ENCODE measurements around the gene PDZRN3.
A peak's percentile ranks its signal among the peaks of the same experiment; 100 is the strongest.

Gene PDZRN3

DNA sequence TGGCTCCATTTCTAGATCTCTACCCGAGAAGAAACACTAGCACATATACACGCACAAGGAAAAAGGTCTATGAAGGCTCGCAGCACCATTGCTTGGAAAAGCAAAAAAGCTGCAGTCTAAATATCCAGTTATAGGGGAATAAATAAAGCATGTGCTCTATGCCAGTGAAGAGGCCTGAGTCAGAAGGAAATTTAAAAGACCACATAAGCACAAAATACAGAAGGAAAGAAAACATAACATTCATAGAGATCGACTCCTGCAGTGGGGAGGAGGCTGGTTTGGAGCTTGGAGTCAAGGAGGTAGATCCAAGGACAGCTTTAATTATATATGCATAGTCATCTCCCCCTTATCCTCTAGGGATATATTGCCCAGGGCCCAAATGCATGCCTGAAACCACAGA lies 114.4 kb downstream of the PDZRN3 start:
- Histone ChIP-seq H3K14ac (ENCODE audit: low read length) (no peak overlapping the region), H2AK5ac (ENCODE audit: low read length) (no peak overlapping the region), H3K27ac (ENCODE audit: low read depth, low read length) (no peak overlapping the region), H2AFZ (ENCODE audit: insufficient read depth, low read length, poor library complexity) (no peak overlapping the region), H2BK120ac (ENCODE audit: insufficient read depth, low read length, poor library complexity) (no peak overlapping the region), H3K79me1 (ENCODE audit: low read length) (no peaks in the 10 kb centered on the region), H3K4me1 (ENCODE audit: control insufficient read depth in 1 of 2, insufficient read depth in 2 of 2, low read length in 2 of 2) (peaks cover 0 to 4% of the 10 kb centered on the region in 2 experiments), H3K36me3 (ENCODE audit: control insufficient read depth in 1 of 2, insufficient read depth in 2 of 2, low read length in 2 of 2) (no peaks in the 10 kb centered on the region), H3K79me2 (ENCODE audit: control insufficient read depth, insufficient read depth, low read length, poor library complexity) (peaks cover 2% of the 10 kb centered on the region), H2BK12ac (ENCODE audit: low read length) (no peak overlapping the region), H3K9ac (ENCODE audit: low read length) (no peak overlapping the region), H4K12ac (ENCODE audit: low read depth, low read length) (no peak overlapping the region), H3K23ac (ENCODE audit: low read length) (no peak overlapping the region), H4K8ac (ENCODE audit: low read depth, low read length) (no peak overlapping the region), H3K18ac (ENCODE audit: low read length) (no peak overlapping the region), H3K27me3 (ENCODE audit: insufficient read depth, low read length) (no peaks in the 10 kb centered on the region), H3K4me2 (ENCODE audit: low read length) (no peak overlapping the region), H3K4ac (ENCODE audit: low read depth, low read length) (no peak overlapping the region), H3K4me3 (ENCODE audit: low read depth, low read length) (no peak overlapping the region), H4K91ac (ENCODE audit: low read depth, low read length) (no peak overlapping the region), H3K9me3 (ENCODE audit: insufficient read depth, low read depth, low read length) (no peaks in the 10 kb centered on the region), H2BK5ac (ENCODE audit: low read depth, low read length, poor library complexity) (no peak overlapping the region)
- DNase-seq: no peak
- WGBS (ENCODE audit: extremely low coverage, insufficient coverage, insufficient read length): no CpG with 5 or more reads among the region's 4 CpGs

GRCh38 chr3:73509816-73510215 lies 114.9 kb downstream of the PDZRN3 start:
- Histone ChIP-seq H2BK120ac (ENCODE audit: insufficient read depth, low read length, poor library complexity) (no peak overlapping the region), H3K27me3 (ENCODE audit: insufficient read depth, low read length) (no peaks in the 10 kb centered on the region), H3K36me3 (ENCODE audit: control insufficient read depth in 1 of 2, insufficient read depth in 2 of 2, low read length in 2 of 2) (no peaks in the 10 kb centered on the region), H3K4me3 (ENCODE audit: low read depth, low read length) (no peak overlapping the region), H3K4me2 (ENCODE audit: low read length) (no peak overlapping the region), H3K9ac (ENCODE audit: low read length) (no peak overlapping the region), H3K9me3 (ENCODE audit: insufficient read depth, low read depth, low read length) (no peaks in the 10 kb centered on the region), H3K4ac (ENCODE audit: low read depth, low read length) (no peak overlapping the region), H3K4me1 (ENCODE audit: control insufficient read depth in 1 of 2, insufficient read depth in 2 of 2, low read length in 2 of 2) (peaks cover 0 to 4% of the 10 kb centered on the region in 2 experiments), H3K23ac (ENCODE audit: low read length) (no peak overlapping the region), H2AK5ac (ENCODE audit: low read length) (no peak overlapping the region), H3K79me2 (ENCODE audit: control insufficient read depth, insufficient read depth, low read length, poor library complexity) (peaks cover 2% of the 10 kb centered on the region), H3K27ac (ENCODE audit: low read depth, low read length) (no peak overlapping the region), H3K79me1 (ENCODE audit: low read length) (no peaks in the 10 kb centered on the region), H4K8ac (ENCODE audit: low read depth, low read length) (no peak overlapping the region), H3K18ac (ENCODE audit: low read length) (no peak overlapping the region), H3K14ac (ENCODE audit: low read length) (no peak overlapping the region), H2BK12ac (ENCODE audit: low read length) (no peak overlapping the region), H2BK5ac (ENCODE audit: low read depth, low read length, poor library complexity) (no peak overlapping the region), H4K91ac (ENCODE audit: low read depth, low read length) (no peak overlapping the region), H2AFZ (ENCODE audit: insufficient read depth, low read length, poor library complexity) (no peak overlapping the region), H4K12ac (ENCODE audit: low read depth, low read length) (no peak overlapping the region)
- no CpG with 5 or more reads among the region's 7 CpGs for WGBS (ENCODE audit: extremely low coverage, insufficient coverage, insufficient read length)
- DNase-seq: no peak

GRCh38 chr3:73509066-73509465 lies 115.7 kb downstream of the PDZRN3 start:
- Histone ChIP-seq H3K79me1 (ENCODE audit: low read length) (no peaks in the 10 kb centered on the region), H4K12ac (ENCODE audit: low read depth, low read length) (no peak overlapping the region), H2BK5ac (ENCODE audit: low read depth, low read length, poor library complexity) (no peak overlapping the region), H2AK5ac (ENCODE audit: low read length) (no peak overlapping the region), H3K14ac (ENCODE audit: low read length) (no peak overlapping the region), H3K4me1 (ENCODE audit: control insufficient read depth in 1 of 2, insufficient read depth in 2 of 2, low read length in 2 of 2) (peaks cover 0 to 4% of the 10 kb centered on the region in 2 experiments), H3K4ac (ENCODE audit: low read depth, low read length) (peak overlapping the region; percentile 37), H3K4me3 (ENCODE audit: low read depth, low read length) (no peak overlapping the region), H2BK120ac (ENCODE audit: insufficient read depth, low read length, poor library complexity) (peak overlapping the region; percentile 69), H4K91ac (ENCODE audit: low read depth, low read length) (no peak overlapping the region), H4K8ac (ENCODE audit: low read depth, low read length) (no peak overlapping the region), H2BK12ac (ENCODE audit: low read length) (peak overlapping the region; percentile 63), H3K9me3 (ENCODE audit: insufficient read depth, low read depth, low read length) (no peaks in the 10 kb centered on the region), H3K18ac (ENCODE audit: low read length) (peak overlapping the region; percentile 90), H3K36me3 (ENCODE audit: control insufficient read depth in 1 of 2, insufficient read depth in 2 of 2, low read length in 2 of 2) (no peaks in the 10 kb centered on the region), H3K27me3 (ENCODE audit: insufficient read depth, low read length) (no peaks in the 10 kb centered on the region), H3K23ac (ENCODE audit: low read length) (no peak overlapping the region), H2AFZ (ENCODE audit: insufficient read depth, low read length, poor library complexity) (no peak overlapping the region), H3K4me2 (ENCODE audit: low read length) (no peak overlapping the region), H3K9ac (ENCODE audit: low read length) (no peak overlapping the region), H3K79me2 (ENCODE audit: control insufficient read depth, insufficient read depth, low read length, poor library complexity) (peaks cover 2% of the 10 kb centered on the region), H3K27ac (ENCODE audit: low read depth, low read length) (no peak overlapping the region)
- no peak for DNase-seq
- WGBS (ENCODE audit: extremely low coverage, insufficient coverage, insufficient read length): no CpG with 5 or more reads among the region's 5 CpGs

DNA sequence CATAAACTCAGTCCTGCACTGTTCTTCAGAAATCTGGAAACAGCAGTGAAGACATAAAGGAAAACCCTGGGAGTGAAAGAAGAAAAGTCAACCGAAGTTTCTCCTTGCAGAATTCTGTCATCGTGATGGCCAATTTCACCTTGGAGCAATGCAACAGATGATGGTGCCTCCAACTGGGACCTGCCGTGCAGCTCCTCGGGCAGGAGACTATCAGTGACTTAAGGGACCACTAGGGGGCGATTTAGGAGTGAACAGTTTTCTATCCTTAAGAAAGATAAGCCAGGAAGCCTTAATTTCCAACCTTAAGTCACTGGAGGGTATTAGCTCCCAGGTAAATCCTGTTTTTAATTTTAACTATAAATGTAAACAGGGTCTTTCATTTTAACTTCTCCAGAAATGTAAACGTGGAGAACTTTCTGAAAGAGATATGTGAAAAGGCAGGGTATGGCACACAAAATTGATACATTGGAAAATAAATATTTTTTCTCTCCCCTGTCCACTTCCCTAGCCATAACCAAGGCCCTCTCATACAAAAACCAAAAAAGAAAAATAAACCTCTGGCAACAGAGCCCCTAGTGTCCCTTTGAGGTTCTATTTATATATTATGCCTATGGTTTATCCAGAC lies 116.3 kb downstream of the PDZRN3 start:
- DNase-seq: peak; percentile 56 to 90
- Histone ChIP-seq H3K23ac (ENCODE audit: low read length) (no peak overlapping the region), H4K12ac (ENCODE audit: low read depth, low read length) (no peak overlapping the region)

More for the DNA sequence above, 116.3 kb downstream of the PDZRN3 start:
- H3K4ac ChIP-seq (ENCODE audit: low read depth, low read length): no peak overlapping the region
- H3K4me3 ChIP-seq (ENCODE audit: low read depth, low read length): no peak overlapping the region
- H3K4me2 ChIP-seq (ENCODE audit: low read length): no peak overlapping the region
- no peak overlapping the region for H3K14ac ChIP-seq (ENCODE audit: low read length)
- H3K27ac ChIP-seq (ENCODE audit: low read depth, low read length): no peak overlapping the region
- H3K4me1 ChIP-seq (ENCODE audit: control insufficient read depth in 1 of 2, insufficient read depth in 2 of 2, low read length in 2 of 2): peaks cover 0 to 4% of the 10 kb centered on the region in 2 experiments
- no CpG with 5 or more reads among the region's 6 CpGs for WGBS (ENCODE audit: extremely low coverage, insufficient coverage, insufficient read length)
- H2BK5ac ChIP-seq (ENCODE audit: low read depth, low read length, poor library complexity): no peak overlapping the region
- H3K9ac ChIP-seq (ENCODE audit: low read length): no peak overlapping the region
- H4K91ac ChIP-seq (ENCODE audit: low read depth, low read length): no peak overlapping the region
- H2AK5ac ChIP-seq (ENCODE audit: low read length): no peak overlapping the region
- H4K8ac ChIP-seq (ENCODE audit: low read depth, low read length): no peak overlapping the region
- no peak overlapping the region for H2BK120ac ChIP-seq (ENCODE audit: insufficient read depth, low read length, poor library complexity)
- no peak overlapping the region for H3K18ac ChIP-seq (ENCODE audit: low read length)
- no peaks in the 10 kb centered on the region for H3K79me1 ChIP-seq (ENCODE audit: low read length)
- H3K79me2 ChIP-seq (ENCODE audit: control insufficient read depth, insufficient read depth, low read length, poor library complexity): peaks cover 2% of the 10 kb centered on the region
- H2AFZ ChIP-seq (ENCODE audit: insufficient read depth, low read length, poor library complexity): no peak overlapping the region
- no peak overlapping the region for H2BK12ac ChIP-seq (ENCODE audit: low read length)
- no peaks in the 10 kb centered on the region for H3K9me3 ChIP-seq (ENCODE audit: insufficient read depth, low read depth, low read length)
- no peaks in the 10 kb centered on the region for H3K27me3 ChIP-seq (ENCODE audit: insufficient read depth, low read length)
- H3K36me3 ChIP-seq (ENCODE audit: control insufficient read depth in 1 of 2, insufficient read depth in 2 of 2, low read length in 2 of 2): no peaks in the 10 kb centered on the region
